RWPE1 (cell line): ENCODE results near the gene NCDN.

Experiments used
- CTCF ChIA-PET: fragments of 350-600 bp; sonication (Branson Sonifier 250); formaldehyde crosslinking; extraction: SDS; loops from one replicate; lab custom pipeline; 2021; lab: Yijun Ruan, JAX
- POLR2A ChIA-PET: fragments of 400-600 bp; formaldehyde crosslinking; extraction: SDS; loops from one replicate; lab custom pipeline; 2020; ENCODE audit warnings: antibody characterized with exemption; ENCODE audit not compliant: low non-redundant PET; lab: Yijun Ruan, JAX
- DNase-seq: peaks from one replicate; pipeline ENCODE4 v3.0.0; 2012; ENCODE audit warnings: low spot score
- H3K27ac ChIP-seq: fragments of 450-650 bp; 2 replicates; pipeline ENCODE4 v1.5.1; 2017
- TF ChIP-seq, protein P1 (sequence below): fragments of 450-650 bp; conservative IDR thresholded peaks from 2 replicates; pipeline ENCODE4 v1.5.1; 2017; ENCODE audit warnings: low read depth, mild to moderate bottlenecking

Gene NCDN

DNA sequence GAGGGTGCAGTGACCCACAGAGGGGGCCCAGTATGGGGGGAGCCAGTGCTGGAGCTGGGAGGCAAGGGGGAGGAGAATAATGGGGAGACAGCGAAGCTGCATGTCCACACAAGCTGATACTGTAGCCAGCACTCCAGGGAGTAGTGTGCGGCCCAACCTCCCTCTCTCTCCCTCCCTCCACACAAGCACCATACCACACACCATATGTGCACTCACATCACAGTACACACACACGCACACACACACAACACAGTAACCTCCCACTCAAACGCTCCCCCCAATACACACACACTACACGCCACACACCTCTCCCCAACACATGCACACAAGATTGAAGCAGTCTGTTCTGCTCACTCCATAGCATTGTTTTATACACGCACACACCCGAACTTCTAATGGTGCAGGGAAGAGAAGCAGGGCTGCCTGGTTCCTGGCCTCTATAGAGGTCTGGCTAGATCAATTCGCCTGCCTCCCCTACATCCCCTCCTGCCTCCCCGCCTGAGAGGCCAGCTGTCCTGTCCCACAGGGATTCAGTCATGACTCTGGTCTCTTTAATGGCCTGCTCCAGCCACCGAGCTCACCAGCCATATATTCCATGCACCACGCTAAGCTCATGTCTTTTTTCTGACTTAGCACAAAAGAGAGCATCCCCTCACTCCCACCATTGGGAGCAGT is 3.8 kb downstream of the NCDN start:
- POLR2A ChIA-PET: no interaction called here
- CTCF ChIA-PET: interaction anchor here (0.5 to 1.4 kb wide), 4 partner anchors 8 to 180 kb away, joined by 3 to 5 read pairs (median 4); no protein-coding TSS in a partner anchor
- TF ChIP-seq, protein P1, sequence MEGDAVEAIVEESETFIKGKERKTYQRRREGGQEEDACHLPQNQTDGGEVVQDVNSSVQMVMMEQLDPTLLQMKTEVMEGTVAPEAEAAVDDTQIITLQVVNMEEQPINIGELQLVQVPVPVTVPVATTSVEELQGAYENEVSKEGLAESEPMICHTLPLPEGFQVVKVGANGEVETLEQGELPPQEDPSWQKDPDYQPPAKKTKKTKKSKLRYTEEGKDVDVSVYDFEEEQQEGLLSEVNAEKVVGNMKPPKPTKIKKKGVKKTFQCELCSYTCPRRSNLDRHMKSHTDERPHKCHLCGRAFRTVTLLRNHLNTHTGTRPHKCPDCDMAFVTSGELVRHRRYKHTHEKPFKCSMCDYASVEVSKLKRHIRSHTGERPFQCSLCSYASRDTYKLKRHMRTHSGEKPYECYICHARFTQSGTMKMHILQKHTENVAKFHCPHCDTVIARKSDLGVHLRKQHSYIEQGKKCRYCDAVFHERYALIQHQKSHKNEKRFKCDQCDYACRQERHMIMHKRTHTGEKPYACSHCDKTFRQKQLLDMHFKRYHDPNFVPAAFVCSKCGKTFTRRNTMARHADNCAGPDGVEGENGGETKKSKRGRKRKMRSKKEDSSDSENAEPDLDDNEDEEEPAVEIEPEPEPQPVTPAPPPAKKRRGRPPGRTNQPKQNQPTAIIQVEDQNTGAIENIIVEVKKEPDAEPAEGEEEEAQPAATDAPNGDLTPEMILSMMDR: no peak
- H3K27ac ChIP-seq: peak overlapping the region; percentile 93
- no peak for DNase-seq

DNA sequence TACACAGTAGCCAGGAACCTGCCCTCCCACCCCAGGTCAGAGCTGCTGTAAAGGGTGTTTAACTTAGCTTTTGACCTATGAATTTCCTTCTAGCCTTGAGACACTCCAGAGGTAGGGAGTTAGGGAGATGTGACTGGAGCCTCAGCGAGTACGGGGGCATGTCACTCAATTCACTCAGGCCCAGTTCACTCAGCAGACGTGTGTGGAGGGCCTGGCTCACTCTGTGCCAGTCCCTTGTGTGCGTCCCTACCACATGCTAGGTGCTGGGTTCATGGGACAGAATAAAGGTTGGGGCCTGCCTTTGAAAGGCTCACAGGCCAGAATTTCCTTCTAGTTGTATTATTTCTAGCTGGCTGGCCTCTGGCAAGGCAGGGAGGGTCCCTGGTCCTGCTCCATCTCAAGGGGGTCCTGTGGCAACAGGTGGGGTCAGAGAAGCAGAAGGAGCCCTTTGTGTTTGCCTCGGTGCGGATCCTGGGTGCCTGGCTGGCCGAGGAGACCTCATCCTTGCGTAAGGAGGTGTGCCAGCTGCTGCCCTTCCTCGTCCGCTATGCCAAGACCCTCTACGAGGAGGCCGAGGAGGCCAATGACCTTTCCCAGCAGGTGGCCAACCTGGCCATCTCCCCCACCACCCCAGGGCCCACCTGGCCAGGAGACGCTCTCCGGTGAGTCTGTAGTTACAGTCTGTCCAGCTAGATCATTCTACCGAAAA is 4.5 kb downstream of the NCDN start:
- TF ChIP-seq, protein P1: no peak
- POLR2A ChIA-PET: interaction anchor here (0.5 kb wide), 1 partner anchor 352 kb away, joined by 8 read pairs; no protein-coding TSS in a partner anchor
- H3K27ac ChIP-seq: peak overlapping the region; percentile 93; the same call in 1 of the 2 replicates
- CTCF ChIA-PET: interaction anchor here (1.2 kb wide), 1 partner anchor 110 kb away, joined by 5 read pairs; no protein-coding TSS in a partner anchor
- no peak for DNase-seq

DNA sequence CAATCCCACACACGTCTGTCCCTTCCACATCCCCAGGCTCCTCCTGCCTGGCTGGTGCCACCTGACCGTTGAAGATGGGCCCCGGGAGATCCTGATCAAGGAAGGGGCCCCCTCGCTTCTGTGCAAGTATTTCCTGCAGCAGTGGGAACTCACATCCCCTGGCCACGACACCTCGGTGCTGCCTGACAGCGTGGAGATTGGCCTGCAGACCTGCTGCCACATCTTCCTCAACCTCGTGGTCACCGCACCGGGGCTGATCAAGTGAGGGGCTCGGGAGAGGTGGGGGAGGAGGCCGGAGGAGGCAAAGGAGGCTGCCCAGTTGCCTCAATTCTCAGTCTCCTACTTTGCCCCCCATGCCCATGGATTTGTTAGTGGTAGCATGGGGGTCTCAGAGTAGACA is 5.6 kb downstream of the NCDN start:
- ChIA-PET POLR2A (no interaction called here), CTCF (interaction anchor here (0.6 kb wide), 1 partner anchor 253 kb away, joined by 4 read pairs; no protein-coding TSS in a partner anchor)
- TF ChIP-seq, protein P1: no peak
- H3K27ac ChIP-seq: peak overlapping the region; percentile 35; the same call in 1 of the 2 replicates
- no peak for DNase-seq

DNA sequence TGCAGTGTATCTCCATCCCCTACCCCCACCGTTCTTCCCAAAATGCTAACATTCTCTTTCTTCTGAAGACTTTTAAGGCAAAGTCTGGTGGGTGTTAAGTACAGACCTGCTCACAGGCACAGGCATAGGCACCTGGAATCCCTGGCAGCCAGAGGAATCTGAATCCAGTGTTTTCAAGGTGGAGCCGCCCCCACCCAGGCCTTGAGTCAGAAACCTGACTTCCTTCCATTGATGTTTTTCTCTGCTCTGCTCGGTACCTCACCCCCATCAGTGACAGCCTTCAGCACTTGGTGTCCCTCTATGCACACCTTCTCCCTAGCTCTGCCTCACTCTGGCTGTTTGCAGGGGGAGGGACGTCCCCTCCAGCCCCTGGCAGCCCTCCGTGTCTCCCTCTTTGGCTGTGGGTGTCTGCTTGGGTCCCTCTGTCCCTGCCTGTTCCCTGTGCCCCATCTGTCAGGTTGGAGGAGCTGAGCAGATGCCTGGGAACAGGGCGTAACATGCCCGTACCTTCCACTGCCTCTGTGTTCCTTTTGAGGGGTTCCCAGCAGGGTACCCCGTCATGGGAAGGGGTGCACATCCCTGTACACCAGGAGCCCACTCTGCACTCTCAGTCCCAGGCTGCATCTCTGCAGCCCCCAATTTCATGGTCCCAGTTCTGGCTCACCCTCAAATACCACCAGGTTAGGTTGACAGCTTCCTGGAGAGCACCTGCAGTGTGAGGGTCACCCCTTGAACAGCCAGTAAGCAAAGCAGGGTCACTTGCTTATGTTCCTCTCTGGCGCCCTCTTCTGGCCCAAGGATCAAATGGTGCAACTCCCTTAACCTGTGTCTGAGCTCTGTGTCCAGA is 6.7 kb downstream of the NCDN start:
- peak overlapping the region; percentile 35 for H3K27ac ChIP-seq
- POLR2A ChIA-PET: no interaction called here
- peak; percentile 81 for DNase-seq
- CTCF ChIA-PET: interaction anchor here (0.5 to 1.3 kb wide), 19 partner anchors 9 to 326 kb away, joined by 3 to 8 read pairs (median 3); partner anchors contain the start of gene TFAP2E
- TF ChIP-seq, protein P1: peak; percentile 85

DNA sequence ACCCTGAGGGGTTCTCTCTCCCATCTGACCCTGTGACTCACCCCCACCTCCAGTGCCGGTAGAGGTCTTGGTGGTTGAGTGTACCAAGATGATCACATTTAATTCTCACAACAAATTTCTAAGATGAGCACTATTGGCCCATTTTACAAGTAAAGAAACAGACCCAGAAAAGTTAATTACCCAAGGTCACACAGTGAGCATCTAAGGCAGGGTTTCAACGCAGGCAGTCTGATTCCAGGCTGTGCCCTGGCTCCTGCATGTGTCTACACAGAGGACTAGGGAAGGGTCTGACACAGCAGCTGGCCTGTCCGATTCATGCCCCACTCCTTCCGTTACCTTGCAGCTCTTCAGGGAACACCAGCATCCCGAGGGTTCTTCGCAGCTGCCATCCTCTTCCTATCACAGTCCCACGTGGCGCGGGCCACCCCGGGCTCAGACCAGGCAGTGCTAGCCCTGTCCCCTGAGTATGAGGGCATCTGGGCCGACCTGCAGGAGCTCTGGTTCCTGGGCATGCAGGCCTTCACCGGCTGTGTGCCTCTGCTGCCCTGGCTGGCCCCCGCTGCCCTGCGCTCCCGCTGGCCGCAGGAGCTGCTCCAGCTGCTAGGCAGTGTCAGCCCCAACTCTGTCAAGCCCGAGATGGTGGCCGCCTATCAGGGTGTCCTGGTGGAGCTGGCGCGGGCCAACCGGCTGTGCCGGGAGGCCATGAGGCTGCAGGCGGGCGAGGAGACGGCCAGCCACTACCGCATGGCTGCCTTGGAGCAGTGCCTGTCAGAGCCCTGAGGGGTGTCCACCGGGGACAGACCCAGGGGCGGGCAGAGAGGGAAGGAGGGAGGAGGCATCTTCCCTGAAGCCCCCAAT is 7.5 kb downstream of the NCDN start:
- ChIA-PET CTCF (interaction anchor here (0.5 to 1.3 kb wide), 14 partner anchors 8 to 327 kb away, joined by 3 to 8 read pairs (median 4); partner anchors contain the start of gene TFAP2E), POLR2A (interaction anchor here (0.6 kb wide), 1 partner anchor 157 kb away, joined by 6 read pairs; no protein-coding TSS in a partner anchor)
- DNase-seq: no peak
- H3K27ac ChIP-seq: peak overlapping the region; percentile 35; the same call in 1 of the 2 replicates
- TF ChIP-seq, protein P1: peak; percentile 58
